Upper lobe of right lung (tissue), 1 donor: Measurements from ENCODE around the gene MRPL2. TPM values are rescaled to one million over a fixed set of nuclear protein-coding genes. Genes with fewer than 3 reads are reported as not detected.
A peak's percentile ranks its signal among the peaks of the same experiment; 100 is the strongest.

Source experiments
- ATAC-seq: fragments of 200-7000 bp; cut with Tn5 transposase; one replicate; pipeline ENCODE4 v1.9.1; 2020; ENCODE audit warnings: mild to moderate bottlenecking, moderate library complexity
- DNase-seq: peaks from one replicate; pipeline ENCODE4 v3.0.0-alpha.2; 2020
- H3K27ac ChIP-seq: fragments of 200-600 bp; one replicate; pipeline ENCODE4 v1.8.0; 2022
- H3K27me3 ChIP-seq: fragments of 200-600 bp; one replicate; pipeline ENCODE4 v1.8.0; 2022; ENCODE audit warnings: mild to moderate bottlenecking
- H3K36me3 ChIP-seq: fragments of 200-600 bp; one replicate; pipeline ENCODE4 v1.8.0; 2022
- H3K4me1 ChIP-seq: fragments of 200-600 bp; one replicate; pipeline ENCODE4 v1.8.0; 2022
- H3K4me3 ChIP-seq: fragments of 200-600 bp; one replicate; pipeline ENCODE4 v1.8.0; 2022; ENCODE audit warnings: mild to moderate bottlenecking
- H3K9me3 ChIP-seq: fragments of 200-600 bp; one replicate; pipeline ENCODE4 v1.8.0; 2022
- intact Hi-C: fragments of 100-400 bp; cut with DNase I; formaldehyde crosslinking; loops from one replicate; pipeline ENCODE4 v1.11.0; 2022
- total RNA-seq: library from RNA; stranded (reverse); fragmentation: NEBNext Ultra II Directional; extraction: Animal tissue kit (Norgen Biotek cat#: 25700); gene quantifications from one replicate; pipeline ENCODE4 v1.2.1, GENCODE V29; 2021
- TF ChIP-seq, protein P1 (sequence below): fragments of 200-600 bp; IDR thresholded peaks from one replicate; pipeline ENCODE4 v1.8.0; 2022; ENCODE audit warnings: antibody characterized with exemption
- donor health status: DM: no; HTN: yes; CAD: no; lungs with severe emphysema.

MRPL2 gene
- total RNA-seq, 1 donor from 2014 or later: 42.4 TPM

DNA sequence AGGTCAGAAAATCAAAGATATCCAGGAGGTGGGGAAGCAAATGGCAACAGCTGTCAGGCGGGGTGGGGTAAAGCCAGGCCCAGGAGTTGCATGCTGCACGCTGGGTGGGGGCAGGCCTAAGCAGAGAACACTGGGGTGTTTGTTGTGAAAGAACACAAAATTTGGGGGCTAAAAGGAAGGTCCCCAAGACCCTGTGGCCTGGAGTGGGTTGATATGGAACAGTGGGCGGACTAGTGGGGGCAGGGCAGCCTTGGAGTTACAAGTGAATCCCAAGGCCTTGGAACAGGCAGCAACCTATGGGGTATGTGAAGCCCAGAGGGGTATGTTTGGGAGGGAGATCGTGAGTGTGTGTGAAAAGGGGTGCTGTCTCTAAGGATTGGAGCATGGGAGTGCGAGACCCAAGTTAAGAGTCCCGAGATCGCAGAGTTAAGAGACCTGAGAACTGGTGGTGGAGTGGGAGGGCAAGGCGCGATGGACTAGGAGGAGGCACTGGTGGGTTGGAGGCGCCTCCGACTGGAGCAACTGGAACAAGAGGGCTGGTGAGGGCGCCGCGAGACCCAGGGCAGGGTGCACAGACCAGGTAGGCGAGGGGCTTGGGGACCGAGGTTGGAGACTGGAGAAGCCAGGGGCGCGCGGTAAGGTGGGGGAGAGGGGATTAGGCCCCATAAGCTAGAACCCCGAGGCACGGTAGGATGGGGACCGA, 6.2 kb downstream of the MRPL2 start:
- H3K36me3 ChIP-seq: peaks cover 47% of the 10 kb centered on the region
- peak overlapping the region; percentile 96 for H3K27ac ChIP-seq
- TF ChIP-seq, protein P1, sequence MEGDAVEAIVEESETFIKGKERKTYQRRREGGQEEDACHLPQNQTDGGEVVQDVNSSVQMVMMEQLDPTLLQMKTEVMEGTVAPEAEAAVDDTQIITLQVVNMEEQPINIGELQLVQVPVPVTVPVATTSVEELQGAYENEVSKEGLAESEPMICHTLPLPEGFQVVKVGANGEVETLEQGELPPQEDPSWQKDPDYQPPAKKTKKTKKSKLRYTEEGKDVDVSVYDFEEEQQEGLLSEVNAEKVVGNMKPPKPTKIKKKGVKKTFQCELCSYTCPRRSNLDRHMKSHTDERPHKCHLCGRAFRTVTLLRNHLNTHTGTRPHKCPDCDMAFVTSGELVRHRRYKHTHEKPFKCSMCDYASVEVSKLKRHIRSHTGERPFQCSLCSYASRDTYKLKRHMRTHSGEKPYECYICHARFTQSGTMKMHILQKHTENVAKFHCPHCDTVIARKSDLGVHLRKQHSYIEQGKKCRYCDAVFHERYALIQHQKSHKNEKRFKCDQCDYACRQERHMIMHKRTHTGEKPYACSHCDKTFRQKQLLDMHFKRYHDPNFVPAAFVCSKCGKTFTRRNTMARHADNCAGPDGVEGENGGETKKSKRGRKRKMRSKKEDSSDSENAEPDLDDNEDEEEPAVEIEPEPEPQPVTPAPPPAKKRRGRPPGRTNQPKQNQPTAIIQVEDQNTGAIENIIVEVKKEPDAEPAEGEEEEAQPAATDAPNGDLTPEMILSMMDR: no peak
- ATAC-seq (peak; percentile 33), DNase-seq (no peak)
- H3K27me3 ChIP-seq: no peaks in the 10 kb centered on the region
- H3K9me3 ChIP-seq: no peaks in the 10 kb centered on the region
- peak overlapping the region; percentile 84 for H3K4me3 ChIP-seq
- intact Hi-C loops: no loop called here
- peaks cover 20% of the 10 kb centered on the region for H3K4me1 ChIP-seq

DNA sequence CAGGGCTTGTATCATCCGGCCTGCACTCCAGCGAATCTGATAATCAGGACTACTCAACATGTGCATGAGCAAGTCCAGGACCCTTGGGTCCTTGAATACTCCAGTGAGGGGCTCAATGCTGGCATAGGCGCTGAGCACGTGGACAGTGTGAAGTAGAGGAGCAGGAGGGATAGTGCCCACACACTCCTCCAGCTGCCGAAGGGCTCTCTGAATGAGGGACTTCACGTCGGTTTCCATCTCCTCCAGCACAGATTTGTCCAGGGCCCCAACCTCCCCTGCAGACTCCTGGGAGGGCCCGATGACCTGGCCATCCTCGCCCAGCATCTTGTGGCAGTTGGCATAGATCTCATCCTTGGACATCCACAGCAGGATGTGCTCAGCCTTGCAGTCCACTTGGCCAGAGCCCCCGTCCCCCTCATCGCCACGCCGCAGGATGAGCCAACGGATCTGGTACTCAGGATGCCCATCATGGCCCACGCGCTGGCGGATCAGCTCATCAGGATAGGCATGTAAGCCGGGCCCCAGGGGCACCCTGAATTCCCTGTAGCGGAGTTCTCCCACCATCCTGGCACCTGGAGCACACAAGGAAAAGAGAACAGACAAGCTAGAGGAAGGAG, 6.9 kb downstream of the MRPL2 start:
- Histone ChIP-seq H3K4me1 (peaks cover 17% of the 10 kb centered on the region), H3K4me3 (peak overlapping the region; percentile 84), H3K36me3 (peaks cover 47% of the 10 kb centered on the region), H3K9me3 (no peaks in the 10 kb centered on the region), H3K27ac (peak overlapping the region; percentile 96), H3K27me3 (no peaks in the 10 kb centered on the region)
- TF ChIP-seq, protein P1: no peak
- DNase-seq (no peak), ATAC-seq (no peak)
- intact Hi-C loops: no loop called here

DNA sequence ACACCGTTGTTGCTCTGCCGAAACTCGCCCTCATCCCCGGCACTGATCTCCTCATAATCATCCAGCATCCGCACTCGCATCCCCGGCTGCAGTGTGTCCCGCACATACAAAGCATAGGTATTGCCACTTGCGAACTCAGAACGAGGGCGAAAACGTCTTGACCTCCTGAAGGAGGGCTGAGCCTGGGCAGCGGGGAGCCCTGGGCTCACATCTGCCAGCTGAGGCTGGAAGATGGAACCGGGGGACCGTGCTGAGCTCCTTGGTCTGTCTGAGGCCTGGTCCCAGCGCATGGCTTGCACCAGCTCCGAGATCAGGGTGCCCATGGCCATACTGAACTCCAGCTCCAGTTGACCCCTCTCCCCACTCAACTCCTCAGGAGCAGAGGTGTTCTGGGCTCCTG, 8.3 kb downstream of the MRPL2 start:
- H3K9me3 ChIP-seq: no peaks in the 10 kb centered on the region
- peaks cover 47% of the 10 kb centered on the region for H3K36me3 ChIP-seq
- intact Hi-C loops: no loop called here
- H3K4me3 ChIP-seq: no peak overlapping the region
- no peak for ATAC-seq
- TF ChIP-seq, protein P1: no peak
- no peak overlapping the region for H3K27ac ChIP-seq
- DNase-seq: no peak
- H3K4me1 ChIP-seq: peaks cover 17% of the 10 kb centered on the region
- no peaks in the 10 kb centered on the region for H3K27me3 ChIP-seq

DNA sequence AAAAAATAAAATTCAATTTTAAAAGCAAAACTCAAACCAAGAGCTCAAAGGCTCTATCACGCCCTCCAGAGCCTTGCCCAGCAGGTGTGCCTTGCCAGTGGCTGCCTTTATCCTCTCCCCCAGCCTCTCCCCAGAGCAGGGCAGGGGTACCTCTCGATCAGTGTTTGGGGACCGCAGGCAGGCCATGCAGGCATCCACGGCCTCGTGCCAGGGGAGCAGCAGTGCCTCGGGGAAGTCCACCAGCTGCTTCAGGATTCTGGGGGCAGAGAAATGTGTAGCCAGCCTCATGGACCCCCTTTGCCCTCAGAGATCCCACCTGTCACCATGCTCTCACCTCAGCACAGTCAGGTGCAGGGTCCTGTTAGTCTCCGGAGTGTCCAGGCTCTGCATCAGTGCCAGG, 11.2 kb downstream of the MRPL2 start:
- TF ChIP-seq, protein P1: no peak
- H3K36me3 ChIP-seq: peaks cover 56% of the 10 kb centered on the region
- H3K4me1 ChIP-seq: peaks cover 11% of the 10 kb centered on the region
- no peak overlapping the region for H3K27ac ChIP-seq
- ATAC-seq (no peak), DNase-seq (no peak)
- intact Hi-C loops: no loop called here
- H3K9me3 ChIP-seq: no peaks in the 10 kb centered on the region
- H3K27me3 ChIP-seq: no peaks in the 10 kb centered on the region
- H3K4me3 ChIP-seq: no peak overlapping the region

DNA sequence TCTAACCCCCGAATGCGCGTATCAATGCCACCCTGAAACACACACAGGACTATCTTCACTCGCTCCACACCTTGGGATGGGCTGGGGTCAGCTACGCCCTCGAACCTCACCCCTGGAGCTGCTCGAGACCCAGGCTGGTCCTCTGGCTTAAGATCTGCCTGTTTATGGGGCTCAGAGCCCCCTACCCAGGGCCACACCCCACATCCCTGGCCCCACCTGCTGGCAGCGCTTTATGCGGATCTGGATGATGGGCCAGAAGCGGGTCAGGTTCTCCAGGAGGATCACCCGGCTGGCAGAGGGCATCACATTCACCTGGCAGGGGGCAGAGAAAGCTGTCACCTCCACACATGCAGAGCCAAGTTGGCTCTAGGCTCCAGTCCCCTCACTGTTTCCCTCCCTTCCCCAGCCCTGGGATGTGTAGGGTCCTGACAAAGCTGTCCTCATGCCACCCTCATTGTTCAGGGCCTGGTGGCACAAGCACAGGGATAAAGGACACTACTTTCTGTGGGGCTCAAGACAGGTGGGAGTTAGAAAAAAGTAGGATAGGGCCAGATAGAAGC, 13.8 kb downstream of the MRPL2 start:
- ATAC-seq: no peak
- Histone ChIP-seq H3K27me3 (no peaks in the 10 kb centered on the region), H3K9me3 (no peaks in the 10 kb centered on the region), H3K27ac (no peak overlapping the region), H3K4me3 (no peak overlapping the region), H3K4me1 (no peaks in the 10 kb centered on the region), H3K36me3 (peaks cover 70% of the 10 kb centered on the region)
- DNase-seq: no peak
- intact Hi-C loops: no loop called here
- TF ChIP-seq, protein P1: no peak
